ENCODE data around the gene WDR73.

WDR73 gene

GRCh38 chr15:84653910-84654688 is at the start of gene WDR73:
Gene WDR73, minus strand, starts transcription at chr15:84654283. Its CDS starts 9 bp downstream, at chr15:84654274.
- TF ChIP-seq CTCF (IDR thresholded peaks at IDR 0.05): no peak

GRCh38 chr15:84703808-84704207 is 49.7 kb upstream of the WDR73 start:
- TF ChIP-seq CTCF (IDR thresholded peaks at IDR 0.05): no peak

GRCh38 chr15:84702961-84703482 is 48.9 kb upstream of the WDR73 start:
- TF ChIP-seq CTCF (IDR thresholded peaks at IDR 0.05): no peak

- TF ChIP-seq CTCF (IDR thresholded peaks at IDR 0.05): no peak
These were observed 45.6 kb upstream of the WDR73 start for GRCh38 chr15:84699538-84700191.

- no peak for TF ChIP-seq CTCF (IDR thresholded peaks at IDR 0.05)
These were observed 43.3 kb upstream of the WDR73 start for GRCh38 chr15:84697236-84697990.

GRCh38 chr15:84696757-84697156 is 42.7 kb upstream of the WDR73 start:
- TF ChIP-seq CTCF (IDR thresholded peaks at IDR 0.05): no peak

- TF ChIP-seq CTCF (IDR thresholded peaks at IDR 0.05): no peak
These were observed 36.3 kb upstream of the WDR73 start for GRCh38 chr15:84690342-84690741.

Measured in LNCAP (cell line).